Left ventricle myocardium inferior (tissue), 1 donor: Measurements from ENCODE around the gene TTC24. TPM values are rescaled to one million over a fixed set of nuclear protein-coding genes. Genes with fewer than 3 reads are reported as not detected.

Source experiments
- DNase-seq: peaks from one replicate; pipeline ENCODE4 v3.0.0-alpha.2; 2020
- H3K27ac ChIP-seq: fragments of 200-600 bp; replicated peaks from 2 replicates; pipeline ENCODE4 v1.8.0; 2021
- H3K27me3 ChIP-seq: fragments of 200-600 bp; 2 replicates; pipeline ENCODE4 v1.8.0; 2021; ENCODE audit warnings: low read depth
- H3K36me3 ChIP-seq: fragments of 200-600 bp; 2 replicates; pipeline ENCODE4 v1.8.0; 2021
- H3K4me1 ChIP-seq: fragments of 200-600 bp; 2 replicates; pipeline ENCODE4 v1.8.0; 2021
- H3K4me3 ChIP-seq: fragments of 200-600 bp; 2 replicates; pipeline ENCODE4 v1.8.0; 2021; ENCODE audit warnings: mild to moderate bottlenecking, moderate library complexity
- H3K9me3 ChIP-seq: fragments of 200-600 bp; replicated peaks from 2 replicates; pipeline ENCODE4 v1.8.0; 2021
- CTCF ChIP-seq: fragments of 200-600 bp; IDR thresholded peaks from 2 replicates; pipeline ENCODE4 v1.8.0; 2021; ENCODE audit warnings: antibody characterized with exemption, mild to moderate bottlenecking, borderline replicate concordance
- intact Hi-C: fragments of 100-400 bp; cut with micrococcal nuclease; formaldehyde crosslinking; loops from one replicate; pipeline ENCODE4 v1.11.0; 2022
- total RNA-seq: library from RNA; stranded (reverse); fragmentation: NEBNext Ultra II Directional; extraction: Animal tissue kit (Norgen Biotek cat#: 25700); gene quantifications from one replicate; pipeline ENCODE4 v1.2.1, GENCODE V29; 2021
- donor health status: DM: no; HTN: yes; CAD: no; lungs with severe emphysema.

TTC24 gene
- total RNA-seq, 1 donor from 2014 or later, result not detected

GRCh38 chr1:156592158-156592909, 12.8 kb downstream of the TTC24 start:
- Histone ChIP-seq H3K27me3 (no peaks in the 10 kb centered on the region), H3K36me3 (peaks cover 41% of the 10 kb centered on the region), H3K4me1 (peaks cover 21% of the 10 kb centered on the region), H3K4me3 (peak overlapping the region; percentile 90), H3K27ac (peak overlapping the region; percentile 91), H3K9me3 (no peaks in the 10 kb centered on the region)
- no peak for DNase-seq
- intact Hi-C loops, result no loop called here
- TF ChIP-seq CTCF, result no peak

- intact Hi-C loops, result no loop called here
- peak overlapping the region; percentile 91 for H3K27ac ChIP-seq
- H3K9me3 ChIP-seq, result no peaks in the 10 kb centered on the region
- no peak for TF ChIP-seq CTCF
- H3K4me3 ChIP-seq, result no peak overlapping the region
- H3K27me3 ChIP-seq, result no peaks in the 10 kb centered on the region
- peaks cover 49% of the 10 kb centered on the region for H3K36me3 ChIP-seq
- H3K4me1 ChIP-seq, result peaks cover 21% of the 10 kb centered on the region
- no peak for DNase-seq
Measured at GRCh38 chr1:156592910-156593660, 13.6 kb downstream of the TTC24 start.

- no peaks in the 10 kb centered on the region for H3K27me3 ChIP-seq
- H3K36me3 ChIP-seq, result peaks cover 53% of the 10 kb centered on the region
- no peak overlapping the region for H3K27ac ChIP-seq
- no peak for DNase-seq
- H3K4me1 ChIP-seq, result peaks cover 21% of the 10 kb centered on the region
- intact Hi-C loops, result no loop called here
- no peak for TF ChIP-seq CTCF
- no peaks in the 10 kb centered on the region for H3K9me3 ChIP-seq
- H3K4me3 ChIP-seq, result no peak overlapping the region
Measured at GRCh38 chr1:156593661-156593989, 14.1 kb downstream of the TTC24 start.

GRCh38 chr1:156594190-156594589, 14.7 kb downstream of the TTC24 start:
- no peak for DNase-seq
- Histone ChIP-seq H3K9me3 (no peaks in the 10 kb centered on the region), H3K27ac (no peak overlapping the region), H3K4me3 (no peak overlapping the region), H3K27me3 (no peaks in the 10 kb centered on the region), H3K36me3 (peaks cover 53% of the 10 kb centered on the region), H3K4me1 (peaks cover 21% of the 10 kb centered on the region)
- TF ChIP-seq CTCF, result no peak
- intact Hi-C loops, result no loop called here

- Histone ChIP-seq H3K4me1 (peaks cover 21% of the 10 kb centered on the region), H3K4me3 (no peak overlapping the region), H3K9me3 (no peaks in the 10 kb centered on the region), H3K27ac (no peak overlapping the region), H3K27me3 (no peaks in the 10 kb centered on the region), H3K36me3 (peaks cover 53% of the 10 kb centered on the region)
- no peak for TF ChIP-seq CTCF
- DNase-seq, result no peak
- intact Hi-C loops, result no loop called here
Measured at GRCh38 chr1:156595016-156595415, 15.5 kb downstream of the TTC24 start.
